AG08396 (cell line): ENCODE measurements around the gene IMP4.

Source experiments
- DNase-seq: peaks from one replicate; pipeline ENCODE4 v3.0.0; 2012; ENCODE audit warnings: low spot score, mixed read lengths

Gene IMP4

DNA sequence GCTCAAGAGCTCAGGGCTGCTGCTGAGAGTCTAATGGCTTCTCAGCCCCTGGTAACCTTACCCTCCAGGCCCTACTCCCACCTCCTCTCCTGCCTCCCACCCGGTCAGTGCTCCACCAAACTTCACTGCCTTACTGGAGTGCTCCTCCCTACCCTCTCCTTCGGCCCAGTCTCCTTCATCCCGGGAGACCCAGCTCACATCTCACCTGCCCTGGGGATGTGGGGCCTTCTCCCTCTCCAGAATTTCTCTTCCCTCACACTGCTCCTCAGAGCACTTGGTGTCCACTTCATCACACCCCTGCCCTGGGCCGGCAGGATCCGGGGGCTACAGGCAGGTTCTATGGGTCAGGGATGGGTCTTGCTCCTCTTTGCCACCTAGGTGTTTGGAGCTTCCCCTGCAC, 34.8 kb downstream of the IMP4 start:
- DNase-seq: no peak

- DNase-seq: no peak
These were observed 35.7 kb downstream of the IMP4 start for GRCh38 chr2:130378206-130378897.

DNA sequence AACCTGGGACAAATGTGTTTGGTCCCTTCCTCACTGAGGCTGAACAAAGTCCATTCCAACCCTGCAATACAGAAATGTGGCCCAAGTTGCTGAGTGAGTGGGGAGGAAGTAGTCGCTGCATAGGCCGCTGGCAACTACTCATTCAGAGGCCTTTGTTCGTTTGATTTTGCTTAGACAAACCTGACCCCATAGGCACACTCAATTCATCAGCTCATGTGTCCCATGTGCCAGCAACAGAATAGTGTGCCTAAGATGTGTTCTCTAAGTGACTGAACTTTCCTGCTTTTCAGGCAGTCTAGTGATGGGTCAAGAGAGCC, 36.2 kb downstream of the IMP4 start:
- no peak for DNase-seq

DNA sequence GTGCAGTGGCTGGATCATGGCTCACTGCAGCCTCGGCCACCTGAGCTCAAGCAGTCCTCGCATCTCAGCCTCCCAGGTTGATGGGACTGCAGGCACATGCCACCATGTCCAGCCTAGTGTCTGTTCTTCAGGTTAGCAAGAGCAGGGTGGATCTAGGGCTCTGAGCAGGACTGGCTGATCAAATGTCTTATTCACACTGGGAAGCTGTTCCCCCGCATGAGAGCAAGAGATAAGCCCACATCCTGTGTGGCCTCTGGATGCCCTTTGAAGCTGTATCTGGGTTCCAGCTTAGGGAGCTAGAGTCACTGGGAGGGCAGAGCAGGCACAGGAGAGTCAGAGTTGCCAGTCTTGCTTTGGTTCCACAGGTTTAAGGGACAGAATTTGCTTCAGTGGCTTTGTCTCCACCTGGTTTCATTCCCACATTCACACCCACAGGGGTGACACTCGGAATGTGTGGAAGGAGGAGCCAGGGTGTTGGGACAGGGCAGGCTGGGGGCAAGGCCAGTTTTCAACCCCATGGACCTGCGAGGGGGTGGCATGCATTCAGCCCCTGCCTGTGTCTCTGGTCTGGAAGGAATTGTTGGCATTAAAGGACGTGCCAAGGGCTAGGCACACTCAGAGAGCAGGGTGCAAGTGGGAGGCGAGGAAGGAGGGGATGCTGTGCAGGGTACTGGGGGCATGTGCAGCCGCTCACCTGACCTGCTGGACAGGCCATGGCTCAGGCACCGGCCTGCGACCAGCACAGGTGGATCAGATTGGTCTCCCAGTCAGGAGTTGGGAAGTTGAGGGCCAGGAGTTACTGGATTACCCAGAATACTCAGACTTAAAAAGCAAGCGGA, 37.6 kb downstream of the IMP4 start:
- no peak for DNase-seq

DNA sequence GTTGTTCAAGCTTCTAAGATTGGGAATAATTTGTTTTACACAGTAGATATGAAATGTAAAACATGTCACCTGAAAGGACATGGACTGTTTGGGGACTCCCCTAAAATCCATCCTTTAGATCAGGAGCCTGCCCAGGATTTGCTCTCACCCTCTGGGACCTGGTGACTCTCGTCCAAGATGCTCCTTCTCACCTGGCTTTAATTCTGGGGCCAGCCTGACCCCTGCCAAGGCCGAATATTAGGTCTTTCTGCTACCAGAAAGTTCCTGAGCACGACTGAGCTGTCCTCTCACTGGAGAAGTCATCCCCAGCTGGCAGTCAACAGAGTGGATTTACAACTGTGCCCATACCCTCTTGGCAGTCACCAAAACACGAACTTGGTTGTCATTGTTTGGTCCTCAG, 38.4 kb downstream of the IMP4 start:
- DNase-seq: no peak

GRCh38 chr2:130381619-130382018, 38.9 kb downstream of the IMP4 start:
- no peak for DNase-seq

DNA sequence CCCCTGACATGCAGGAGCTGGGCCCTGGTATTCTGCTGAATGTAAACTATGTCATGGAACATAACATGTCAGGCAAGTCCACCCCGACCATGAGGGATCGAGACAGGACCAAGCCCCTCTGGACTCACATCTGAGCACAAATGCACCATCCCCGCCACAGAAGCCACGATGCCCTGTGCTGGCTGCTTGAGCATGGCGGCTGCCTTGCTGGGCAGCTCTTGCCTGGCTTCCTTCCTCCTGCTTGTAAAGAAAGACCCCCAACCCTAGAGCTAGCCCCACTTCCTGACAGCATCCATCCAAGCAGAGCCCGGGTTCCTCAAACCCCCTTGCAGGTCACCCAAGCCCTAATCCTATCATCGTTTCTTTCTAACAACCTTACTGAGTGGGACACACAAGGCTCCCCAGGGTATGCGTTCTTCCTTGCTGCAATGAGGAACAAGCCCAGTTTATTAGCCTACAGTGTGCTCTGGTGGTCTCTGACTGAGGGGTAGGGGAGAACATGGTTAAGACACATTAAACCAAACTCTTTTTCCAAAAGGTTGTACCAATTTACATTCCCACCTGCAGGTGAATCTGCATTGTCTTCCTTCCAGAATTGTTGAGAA, 39.7 kb downstream of the IMP4 start:
- DNase-seq: no peak

DNA sequence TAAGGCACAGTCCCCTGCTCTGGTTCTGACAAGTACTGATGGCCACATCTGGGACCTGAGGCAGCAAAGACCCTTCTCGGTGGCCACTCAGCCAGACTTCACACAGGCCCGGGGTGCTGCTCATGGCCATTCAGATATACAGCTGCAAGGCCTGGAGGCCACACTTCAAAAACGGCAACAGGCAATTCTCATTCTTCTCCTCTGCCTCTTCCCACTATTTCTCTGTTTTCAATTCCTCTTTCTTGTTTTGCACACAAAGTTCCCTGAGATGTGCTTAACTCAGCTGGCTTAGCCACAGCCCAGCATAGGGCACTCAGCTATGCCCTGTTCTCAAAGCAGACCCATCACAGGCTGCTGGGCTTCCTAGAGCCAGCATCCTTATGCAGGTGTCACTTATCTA, 43.0 kb downstream of the IMP4 start:
- DNase-seq: no peak

DNA sequence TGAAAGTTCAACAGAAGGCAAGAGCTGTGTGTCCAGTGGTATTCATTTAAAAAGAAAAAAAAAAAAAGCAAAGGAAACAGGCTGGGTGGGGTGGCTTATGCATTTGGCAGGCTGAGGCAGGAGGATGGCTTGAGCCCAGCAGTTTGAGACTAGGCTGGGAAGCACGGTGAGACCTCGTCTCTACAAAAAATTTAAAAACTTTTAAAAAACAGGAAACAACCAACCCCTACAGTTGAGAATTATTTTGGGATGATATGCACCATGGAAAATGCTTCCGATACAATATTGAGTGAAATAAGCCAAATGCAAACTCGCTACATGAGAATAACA, 44.3 kb downstream of the IMP4 start:
- no peak for DNase-seq

GRCh38 chr2:130387804-130388203, 45.1 kb downstream of the IMP4 start:
- no peak for DNase-seq

DNA sequence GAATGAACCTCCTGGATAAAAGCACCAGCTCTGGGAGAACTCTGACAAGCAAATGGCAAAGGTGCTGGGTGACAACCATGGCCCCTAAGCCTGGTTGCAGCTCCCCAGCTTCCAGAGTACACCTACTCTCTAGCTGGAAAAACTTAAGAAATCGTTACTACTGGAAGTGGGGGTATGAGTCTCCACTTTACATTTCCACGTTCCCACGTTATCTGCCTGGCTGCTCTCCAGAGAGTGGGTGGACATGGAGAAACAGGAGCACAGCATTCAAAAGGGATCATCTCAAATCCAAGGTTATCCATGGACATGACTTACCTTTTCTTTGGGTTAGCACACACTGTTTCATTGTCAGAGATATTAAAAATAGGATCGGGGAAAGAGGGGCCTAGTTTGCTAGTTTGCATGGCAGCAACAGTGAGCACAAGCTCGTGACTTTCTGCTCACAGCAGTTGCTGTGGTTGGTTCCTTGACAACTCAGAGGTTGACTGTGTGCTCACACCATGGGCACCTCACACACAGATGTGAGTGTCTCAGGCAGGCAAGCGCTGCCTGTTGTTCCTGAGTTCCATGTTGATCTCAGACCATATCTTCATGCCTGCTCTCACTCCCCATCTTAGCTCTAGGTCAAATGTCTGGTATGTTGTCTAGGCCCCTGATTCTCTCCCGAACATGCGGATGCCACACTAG, 45.7 kb downstream of the IMP4 start:
- DNase-seq: no peak

GRCh38 chr2:130389358-130389757, 46.7 kb downstream of the IMP4 start:
- DNase-seq: no peak

GRCh38 chr2:130389783-130390182, 47.1 kb downstream of the IMP4 start:
- no peak for DNase-seq

DNA sequence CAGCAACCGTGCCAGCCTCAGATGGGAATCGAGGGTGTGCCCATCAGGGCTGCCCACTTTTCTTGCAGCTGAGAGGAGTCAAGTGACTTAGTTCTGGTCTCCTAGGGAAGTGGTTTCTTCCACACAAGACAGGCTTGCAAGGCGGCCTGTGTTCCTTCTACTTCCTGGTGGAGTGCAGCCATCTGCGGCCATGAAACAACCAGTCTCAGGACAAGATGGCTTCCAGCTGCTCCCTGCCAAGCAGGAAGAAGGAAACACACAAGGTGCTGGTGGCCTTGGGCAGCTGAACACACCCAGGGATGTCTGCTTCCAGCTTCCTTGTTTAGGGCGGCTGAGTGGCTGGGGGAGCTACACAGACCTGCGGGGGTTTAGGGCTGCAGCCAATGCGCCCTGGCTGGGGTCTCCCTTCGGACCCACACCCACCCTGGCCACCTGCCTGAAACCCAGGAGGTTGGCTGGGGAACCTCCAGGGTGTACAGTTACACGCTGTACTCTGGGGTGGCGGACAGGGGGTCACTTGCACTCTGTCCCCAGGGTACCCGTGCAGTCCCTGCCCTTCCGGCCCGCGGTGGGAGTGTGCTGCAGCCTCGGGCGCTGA, 47.9 kb downstream of the IMP4 start:
- no peak for DNase-seq

- DNase-seq: peak; percentile 84
These were observed 48.6 kb downstream of the IMP4 start for GRCh38 chr2:130391058-130391871.

DNA sequence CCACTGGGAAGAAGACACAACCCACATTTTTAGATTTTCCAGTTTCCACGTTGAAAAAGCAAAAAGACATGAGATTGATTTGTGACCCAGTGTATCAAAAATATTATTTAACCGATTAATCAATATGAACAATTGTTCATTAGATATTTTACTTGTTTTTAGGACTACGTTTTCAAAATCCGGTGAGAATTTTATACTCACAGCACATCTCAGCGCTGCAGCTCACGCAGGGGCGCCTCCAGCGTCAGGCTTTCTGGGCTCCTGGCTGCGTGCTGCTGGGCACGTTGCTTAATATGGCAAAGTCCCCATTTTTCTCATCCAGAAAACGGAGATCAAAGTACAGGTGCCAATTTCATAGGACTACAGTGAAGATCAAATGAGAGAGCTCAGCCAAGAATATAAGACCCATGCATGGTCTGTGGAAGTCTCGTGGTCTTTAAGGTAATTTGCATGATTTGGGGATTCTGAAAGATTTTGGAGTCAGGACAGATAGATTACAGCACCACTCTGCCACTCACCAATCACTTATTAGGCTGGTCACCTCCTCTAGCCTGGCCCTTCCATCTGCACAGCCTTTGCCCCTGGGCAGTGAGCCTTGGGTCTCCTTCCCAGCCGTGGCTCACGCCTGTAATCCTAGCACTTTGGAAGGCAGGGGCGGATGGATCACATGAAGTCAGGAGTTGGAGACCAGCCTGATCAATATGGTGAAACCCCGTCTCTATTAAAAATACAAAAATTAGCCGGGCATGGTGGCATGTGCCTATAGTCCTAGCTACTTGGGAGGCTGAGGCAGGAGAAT, 49.4 kb downstream of the IMP4 start:
- DNase-seq: peak; percentile 43

- DNase-seq: no peak
These were observed 50.7 kb downstream of the IMP4 start for GRCh38 chr2:130393318-130393910.
